Activated T-cell treated with anti-CD3 and anti-CD28 coated beads for 24 hours (primary cell): ENCODE results near the gene CLEC16A.

ENCODE experiments used
- DNase-seq: peaks from one replicate; pipeline ENCODE4 v3.0.0-alpha.2; 2020; ENCODE audit warnings: low read depth

Gene CLEC16A

GRCh38 chr16:10992797-10993196, 48.4 kb downstream of the CLEC16A start:
- no peak for DNase-seq

GRCh38 chr16:10993649-10994048, 49.3 kb downstream of the CLEC16A start:
- no peak for DNase-seq

- no peak for DNase-seq
Observed at GRCh38 chr16:10994571-10994970, 50.2 kb downstream of the CLEC16A start.

- no peak for DNase-seq
Observed at GRCh38 chr16:10995565-10995964, 51.2 kb downstream of the CLEC16A start.

GRCh38 chr16:10997485-10997884, 53.1 kb downstream of the CLEC16A start:
- no peak for DNase-seq

GRCh38 chr16:10999300-10999699, 54.9 kb downstream of the CLEC16A start:
- DNase-seq = no peak

GRCh38 chr16:11001611-11002010, 57.2 kb downstream of the CLEC16A start:
- DNase-seq = no peak

- no peak for DNase-seq
Observed at GRCh38 chr16:11003141-11003540, 58.8 kb downstream of the CLEC16A start.

GRCh38 chr16:11004351-11004750, 60.0 kb downstream of the CLEC16A start:
- no peak for DNase-seq

- DNase-seq = no peak
Observed at GRCh38 chr16:11004973-11005610, 60.7 kb downstream of the CLEC16A start.

- DNase-seq = no peak
Observed at GRCh38 chr16:11005611-11005975, 61.2 kb downstream of the CLEC16A start.

- no peak for DNase-seq
Observed at GRCh38 chr16:11006656-11007055, 62.3 kb downstream of the CLEC16A start.

- no peak for DNase-seq
Observed at GRCh38 chr16:11007714-11008280, 63.4 kb downstream of the CLEC16A start.

- no peak for DNase-seq
Observed at GRCh38 chr16:11009027-11009755, 64.8 kb downstream of the CLEC16A start.

- DNase-seq = no peak
Observed at GRCh38 chr16:11010575-11011221, 66.3 kb downstream of the CLEC16A start.

- no peak for DNase-seq
Observed at GRCh38 chr16:11011326-11011725, 67.0 kb downstream of the CLEC16A start.

- no peak for DNase-seq
Observed at GRCh38 chr16:11012841-11013240, 68.5 kb downstream of the CLEC16A start.

GRCh38 chr16:11014136-11014535, 69.8 kb downstream of the CLEC16A start:
- DNase-seq = no peak

- no peak for DNase-seq
Observed at GRCh38 chr16:11015076-11015475, 70.7 kb downstream of the CLEC16A start.

- no peak for DNase-seq
Observed at GRCh38 chr16:11015607-11016006, 71.2 kb downstream of the CLEC16A start.

GRCh38 chr16:11016524-11016988, 72.2 kb downstream of the CLEC16A start:
- DNase-seq = no peak

- DNase-seq = peak; percentile 28
Observed at GRCh38 chr16:11016993-11017392, 72.6 kb downstream of the CLEC16A start.

GRCh38 chr16:11017499-11017898, 73.1 kb downstream of the CLEC16A start:
- DNase-seq = no peak
